CD4-positive, alpha-beta T cell treated with Interleukin-15 for 1 hour (primary cell): ENCODE results near the gene EXO1.
A peak's percentile ranks its signal among the peaks of the same experiment; 100 is the strongest.
"Not testable (repeated sequence)": the region's sequence is repeated elsewhere in the genome, so short reads cannot be mapped to it uniquely, and the experiment has no call there.

ENCODE experiments used
- DNase-seq: peaks from one replicate; pipeline ENCODE4 v3.0.0-alpha.2; 2020

Gene EXO1

GRCh38 chr1:241847796-241848685 is at the start of gene EXO1:
Gene EXO1 (plus strand): TSS chr1:241848204. CDS start chr1:241850426, 2,222 bp downstream.
- DNase-seq = peak; percentile 90

GRCh38 chr1:241799416-241799815 is 48.6 kb upstream of the EXO1 start:
- DNase-seq = no peak

GRCh38 chr1:241800640-241801039 is 47.4 kb upstream of the EXO1 start:
- no peak for DNase-seq

GRCh38 chr1:241802863-241803262 is 45.1 kb upstream of the EXO1 start:
- no peak for DNase-seq

GRCh38 chr1:241804706-241805105 is 43.3 kb upstream of the EXO1 start:
- DNase-seq = not testable (repeated sequence)

GRCh38 chr1:241808265-241808664 is 39.7 kb upstream of the EXO1 start:
- no peak for DNase-seq

- no peak for DNase-seq
Measured at GRCh38 chr1:241810769-241811405, 37.1 kb upstream of the EXO1 start.

- no peak for DNase-seq
Measured at GRCh38 chr1:241813768-241814320, 34.2 kb upstream of the EXO1 start.

- DNase-seq = no peak
Measured at GRCh38 chr1:241816008-241816407, 32.0 kb upstream of the EXO1 start.

GRCh38 chr1:241817331-241817792 is 30.6 kb upstream of the EXO1 start:
- DNase-seq = no peak

- no peak for DNase-seq
Measured at GRCh38 chr1:241817956-241818612, 29.9 kb upstream of the EXO1 start.

- DNase-seq = no peak
Measured at GRCh38 chr1:241819340-241819866, 28.6 kb upstream of the EXO1 start.

GRCh38 chr1:241821363-241821762 is 26.6 kb upstream of the EXO1 start:
- no peak for DNase-seq

- DNase-seq = no peak
Measured at GRCh38 chr1:241822846-241823245, 25.2 kb upstream of the EXO1 start.

- DNase-seq = no peak
Measured at GRCh38 chr1:241823925-241824324, 24.1 kb upstream of the EXO1 start.

- no peak for DNase-seq
Measured at GRCh38 chr1:241825581-241825980, 22.4 kb upstream of the EXO1 start.

GRCh38 chr1:241826613-241827012 is 21.4 kb upstream of the EXO1 start:
- DNase-seq = not testable (repeated sequence)

- DNase-seq = no peak
Measured at GRCh38 chr1:241827264-241827663, 20.7 kb upstream of the EXO1 start.

- no peak for DNase-seq
Measured at GRCh38 chr1:241828463-241829021, 19.5 kb upstream of the EXO1 start.

GRCh38 chr1:241829468-241829867 is 18.5 kb upstream of the EXO1 start:
- DNase-seq = no peak

GRCh38 chr1:241834733-241835377 is 13.1 kb upstream of the EXO1 start:
- DNase-seq = no peak

- DNase-seq = no peak
Measured at GRCh38 chr1:241836941-241837340, 11.1 kb upstream of the EXO1 start.
